RWPE2 (cell line): ENCODE results near the gene MSMP.

ENCODE experiments used
- ATAC-seq: fragments of 200-7000 bp; cut with Tn5 transposase; 3 replicates; pipeline ENCODE4 v1.9.1; 2021; ENCODE audit warnings: low read depth
- DNase-seq: peaks from one replicate; pipeline ENCODE4 v3.0.0-alpha.2; 2020; ENCODE audit warnings: low spot score
- H3K27ac ChIP-seq: fragments of 450-650 bp; 2 replicates; pipeline ENCODE4 v1.5.1; 2017; ENCODE audit warnings: mild to moderate bottlenecking; ENCODE audit not compliant: poor library complexity, severe bottlenecking
- H3K27me3 ChIP-seq: fragments of 250-450 bp; sonication (Bioruptor Pico); 2 replicates; pipeline ENCODE4 v1.5.1; 2021; ENCODE audit warnings: mild to moderate bottlenecking, moderate library complexity; ENCODE audit not compliant: insufficient read depth, poor library complexity, severe bottlenecking
- H3K36me3 ChIP-seq: fragments of 250-450 bp; sonication (Bioruptor Pico); 2 replicates; pipeline ENCODE4 v1.5.1; 2020; ENCODE audit warnings: low read depth, mild to moderate bottlenecking, moderate library complexity
- H3K4me1 ChIP-seq: fragments of 250-450 bp; sonication (Bioruptor Pico); 2 replicates; pipeline ENCODE4 v1.5.1; 2021; ENCODE audit warnings: mild to moderate bottlenecking, moderate library complexity; ENCODE audit not compliant: insufficient read depth, poor library complexity, severe bottlenecking
- H3K4me3 ChIP-seq: fragments of 250-450 bp; sonication (Bioruptor Pico); 2 replicates; pipeline ENCODE4 v1.5.1; 2021; ENCODE audit warnings: mild to moderate bottlenecking, moderate library complexity; ENCODE audit not compliant: severe bottlenecking
- H3K9me3 ChIP-seq: fragments of 250-450 bp; sonication (Bioruptor Pico); 2 replicates; pipeline ENCODE4 v1.5.1; 2021; ENCODE audit warnings: mild to moderate bottlenecking, moderate library complexity; ENCODE audit not compliant: severe bottlenecking
- CTCF ChIP-seq: fragments of 450-650 bp; IDR thresholded peaks from one replicate; pipeline ENCODE4 v1.5.1; 2017; ENCODE audit warnings: mild to moderate bottlenecking, moderate library complexity; ENCODE audit not compliant: poor library complexity, severe bottlenecking

Gene MSMP

GRCh38 chr9:35741740-35742139 lies 12.3 kb downstream of the MSMP start:
- TF ChIP-seq CTCF = no peak
- H3K27me3 ChIP-seq = no peaks in the 10 kb centered on the region
- H3K4me3 ChIP-seq = no peak overlapping the region
- no peak for DNase-seq
- H3K9me3 ChIP-seq = no peaks in the 10 kb centered on the region
- no peak for ATAC-seq
- peaks cover 96% of the 10 kb centered on the region for H3K36me3 ChIP-seq
- H3K27ac ChIP-seq = no peak overlapping the region
- peaks cover 7% of the 10 kb centered on the region for H3K4me1 ChIP-seq

GRCh38 chr9:35740243-35740642 lies 13.8 kb downstream of the MSMP start:
- no peak overlapping the region for H3K27ac ChIP-seq
- H3K9me3 ChIP-seq = no peaks in the 10 kb centered on the region
- DNase-seq = no peak
- H3K4me3 ChIP-seq = no peak overlapping the region
- no peaks in the 10 kb centered on the region for H3K4me1 ChIP-seq
- no peaks in the 10 kb centered on the region for H3K27me3 ChIP-seq
- no peak for TF ChIP-seq CTCF
- H3K36me3 ChIP-seq = peaks cover 96% of the 10 kb centered on the region
- no peak for ATAC-seq

GRCh38 chr9:35738924-35739323 lies 15.2 kb downstream of the MSMP start:
- Histone ChIP-seq H3K27me3 (no peaks in the 10 kb centered on the region), H3K4me3 (no peak overlapping the region), H3K36me3 (peaks cover 95% of the 10 kb centered on the region), H3K27ac (no peak overlapping the region), H3K4me1 (no peaks in the 10 kb centered on the region), H3K9me3 (no peaks in the 10 kb centered on the region)
- no peak for DNase-seq
- TF ChIP-seq CTCF = no peak
- no peak for ATAC-seq

GRCh38 chr9:35738186-35738585 lies 15.9 kb downstream of the MSMP start:
- Histone ChIP-seq H3K27me3 (no peaks in the 10 kb centered on the region), H3K27ac (no peak overlapping the region), H3K36me3 (peaks cover 94% of the 10 kb centered on the region), H3K9me3 (no peaks in the 10 kb centered on the region), H3K4me1 (peaks cover 5% of the 10 kb centered on the region), H3K4me3 (no peak overlapping the region)
- TF ChIP-seq CTCF = no peak
- DNase-seq = no peak
- ATAC-seq = no peak

- no peak overlapping the region for H3K4me3 ChIP-seq
- ATAC-seq (no peak), DNase-seq (no peak)
- no peaks in the 10 kb centered on the region for H3K9me3 ChIP-seq
- peaks cover 5% of the 10 kb centered on the region for H3K4me1 ChIP-seq
- H3K27ac ChIP-seq = no peak overlapping the region
- no peak for TF ChIP-seq CTCF
- no peaks in the 10 kb centered on the region for H3K27me3 ChIP-seq
- H3K36me3 ChIP-seq = peaks cover 84% of the 10 kb centered on the region
Measured at GRCh38 chr9:35737143-35737542, 16.9 kb downstream of the MSMP start.
